ENCODE results near the gene SLC26A6. TPM values are rescaled to one million over a fixed set of nuclear protein-coding genes. Genes with fewer than 3 reads are reported as not detected.
A peak's percentile ranks its signal among the peaks of the same experiment; 100 is the strongest.

SLC26A6 gene
- total and polyA plus RNA-seq, 2 of the 13 experiments (the other 11 are each of a cell fraction or from before 2014, with no cell fraction given), result 40.7 to 184 TPM

- TF ChIP-seq CSRNP1 (CRISPR knock-in tag; IDR thresholded peaks at IDR 0.05), result peak; percentile 67; the same call in 1 of the 2 replicates
- no peak for TF ChIP-seq ZBTB1 (CRISPR knock-in tag; IDR thresholded peaks at IDR 0.05; ENCODE audit: borderline replicate concordance)
- 0 out of 2 replicates have a peak, but pooled peaks have one; percentile 54 for TF ChIP-seq MTF1 (CRISPR knock-in tag; IDR thresholded peaks at IDR 0.05)
- no peak for TF ChIP-seq ZNF678 (CRISPR knock-in tag; IDR thresholded peaks at IDR 0.05)
- TF ChIP-seq DZIP1 (CRISPR knock-in tag; IDR thresholded peaks at IDR 0.05), result peak; percentile 31; the same call in 1 of the 2 replicates
- TF ChIP-seq ZNF710 (CRISPR knock-in tag; IDR thresholded peaks at IDR 0.05; ENCODE audit: borderline replicate concordance), result no peak
- no peak for TF ChIP-seq ZNF713 (CRISPR knock-in tag; IDR thresholded peaks at IDR 0.05)
- peak; percentile 83 for TF ChIP-seq POLR2G (IDR thresholded peaks at IDR 0.05; ENCODE audit: low read depth, low read length)
- TF ChIP-seq FOXM1 (CRISPR knock-in tag; IDR thresholded peaks at IDR 0.05), result no peak
- peak; percentile 51; the same call in 1 of the 2 replicates for TF ChIP-seq AKAP8 (CRISPR knock-in tag; IDR thresholded peaks at IDR 0.05)
- TF ChIP-seq HOXD1 (CRISPR knock-in tag; IDR thresholded peaks at IDR 0.05), result 0 out of 2 replicates have a peak, but pooled peaks have one; percentile 22
- TF ChIP-seq E2F1 (CRISPR knock-in tag; IDR thresholded peaks at IDR 0.05), result peak; percentile 93
- TF ChIP-seq KLF6 (CRISPR knock-in tag; IDR thresholded peaks at IDR 0.05), result peak; percentile 26
- no peak for TF ChIP-seq PPARG (CRISPR knock-in tag; conservative IDR thresholded peaks at IDR 0.05)
- TF ChIP-seq KAT7 (CRISPR knock-in tag; IDR thresholded peaks at IDR 0.05; ENCODE audit: borderline replicate concordance), result peak; percentile 89
- peak; percentile 70 for TF ChIP-seq MAX (IDR thresholded peaks at IDR 0.05)
- peak; percentile 54 for TF ChIP-seq ZBTB14 (CRISPR knock-in tag; IDR thresholded peaks at IDR 0.05)
- peak; percentile 51; the same call in 1 of the 2 replicates for TF ChIP-seq ZNF225 (CRISPR knock-in tag; IDR thresholded peaks at IDR 0.05)
- no peak for TF ChIP-seq CBX2 (IDR thresholded peaks at IDR 0.05; ENCODE audit: low read depth, low read length)
- no peak for TF ChIP-seq CBX2 (CRISPR knock-in tag; IDR thresholded peaks at IDR 0.05; ENCODE audit: low read depth)
- no peak for TF ChIP-seq ZFP1 (CRISPR knock-in tag; IDR thresholded peaks at IDR 0.05)
Measured at GRCh38 chr3:48635222-48636021, at the start of gene SLC26A6 (continued).

All from HepG2 (cell line).